H1 (cell line): Measurements from ENCODE around the gene NUB1. TPM values are rescaled to one million over a fixed set of nuclear protein-coding genes. Genes with fewer than 3 reads are reported as not detected.

Experiments used
- CTCF ChIA-PET: fragments of 300-600 bp; sonication (Branson Sonifier 250); formaldehyde crosslinking; loops from one replicate; lab custom pipeline; 2021; ENCODE audit not compliant: partially characterized antibody; lab: Charles Lee
- POLR2A ChIA-PET: fragments of 300-600 bp; sonication (Branson Sonifier 250); formaldehyde crosslinking; loops from one replicate; lab custom pipeline; 2021; ENCODE audit warnings: inconsistent platforms; ENCODE audit not compliant: partially characterized antibody; lab: Charles Lee
- DNase-seq, 2 experiments: peaks; one replicate each; pipeline versions ENCODE4 v3.0.0 to v3.0.0-alpha.2; 2010 to 2022; ENCODE audit warnings: low spot score in 2 of 2, low read depth in 1 of 2, mixed read lengths in 1 of 2
- FAIRE-seq: peaks from 2 replicates; lab custom pipeline; 2011; peaks lifted over from hg19 to GRCh38; lab: Jason Lieb, UNC
- H2AFZ ChIP-seq: 2 replicates; pipeline ENCODE4 v1.8.1; 2012; ENCODE audit warnings: low read length, inconsistent platforms
- H2AK5ac ChIP-seq: 2 replicates; pipeline ENCODE4 v1.6.1; 2013; ENCODE audit warnings: low read depth, low read length
- H2BK120ac ChIP-seq: replicated peaks from 2 replicates; pipeline ENCODE3; 2013; ENCODE audit warnings: low read depth, low read length, inconsistent platforms
- H2BK12ac ChIP-seq: 2 replicates; pipeline ENCODE4 v1.6.1; 2013; ENCODE audit warnings: low read depth, low read length
- H2BK15ac ChIP-seq: 2 replicates; pipeline ENCODE4 v1.6.1; 2013; ENCODE audit warnings: low read length
- H2BK20ac ChIP-seq: 2 replicates; pipeline ENCODE4 v1.6.1; 2013; ENCODE audit warnings: low read length
- H2BK5ac ChIP-seq: 2 replicates; pipeline ENCODE4 v1.6.1; 2013; ENCODE audit warnings: low read depth, low read length
- H3K14ac ChIP-seq: 2 replicates; pipeline ENCODE4 v1.6.1; 2013; ENCODE audit warnings: inconsistent platforms; ENCODE audit not compliant: insufficient read length
- H3K18ac ChIP-seq: 2 replicates; pipeline ENCODE4 v1.6.1; 2013; ENCODE audit warnings: low read length; ENCODE audit errors: extremely low read depth
- H3K23ac ChIP-seq: 2 replicates; pipeline ENCODE4 v1.6.1; 2013; ENCODE audit warnings: inconsistent platforms; ENCODE audit not compliant: insufficient read length
- H3K23me2 ChIP-seq: 2 replicates; pipeline ENCODE4 v1.6.1; 2013; ENCODE audit warnings: low read depth, low read length
- H3K27ac ChIP-seq: 2 replicates; pipeline ENCODE4 v1.6.1; 2011; ENCODE audit warnings: low read depth, low read length, inconsistent platforms
- H3K27me3 ChIP-seq, 4 experiments: replicated peaks in 1 of 4; 1 replicate in 1 of 4; 2 replicates in 3 of 4; pipeline versions ENCODE4 v1.6.1 to v1.8.1; 2011 to 2013; ENCODE audit warnings: low read length in 3 of 4, mild to moderate bottlenecking in 3 of 4, inconsistent platforms in 2 of 4, mixed read lengths in 2 of 4, moderate library complexity in 1 of 4; ENCODE audit not compliant: control insufficient read depth in 3 of 4, insufficient read depth in 3 of 4; ENCODE audit errors: extremely low read depth in 1 of 4
- H3K36me3 ChIP-seq, 4 experiments: 2 replicates each; pipeline versions ENCODE4 v1.6.1 to v1.8.1; 2011 to 2013; ENCODE audit warnings: mild to moderate bottlenecking in 4 of 4, low read length in 3 of 4, moderate library complexity in 2 of 4, control low read depth in 1 of 4, inconsistent platforms in 1 of 4; ENCODE audit not compliant: insufficient read depth in 4 of 4, control insufficient read depth in 2 of 4
- H3K4ac ChIP-seq: replicated peaks from 2 replicates; pipeline ENCODE3; 2013; ENCODE audit warnings: low read length, low read depth, mixed read lengths, inconsistent platforms; ENCODE audit not compliant: insufficient read length
- H3K4me1 ChIP-seq, 4 experiments: replicated peaks in 1 of 4; 1 replicate in 1 of 4; 2 replicates in 3 of 4; pipeline versions ENCODE4 v1.6.1 to v1.8.1; 2011 to 2013; ENCODE audit warnings: low read length in 3 of 4, inconsistent platforms in 2 of 4, mixed read lengths in 1 of 4; ENCODE audit not compliant: insufficient read depth in 4 of 4, control insufficient read depth in 3 of 4
- H3K4me2 ChIP-seq, 2 experiments: 2 replicates each; pipeline versions ENCODE4 v1.6.1 to v1.8.1; 2011 to 2013; ENCODE audit warnings: low read depth in 2 of 2, low read length in 2 of 2, control low read depth in 1 of 2, inconsistent platforms in 1 of 2, mild to moderate bottlenecking in 1 of 2; ENCODE audit not compliant: insufficient read depth in 1 of 2
- H3K4me3 ChIP-seq, 4 experiments: fragments of 200-600, 300-600 bp in 1 of 4; sonication (generic), shearing (Covaris generic), sonication (Bioruptor Twin) in 1 of 4; 2 replicates each; pipeline versions ENCODE4 v1.5.1 to v1.8.1; 2011 to 2016; ENCODE audit warnings: low read length in 4 of 4, low read depth in 3 of 4, control low read depth in 2 of 4, inconsistent platforms in 2 of 4, mild to moderate bottlenecking in 2 of 4, mixed read lengths in 1 of 4, moderate library complexity in 1 of 4; ENCODE audit not compliant: insufficient read depth in 2 of 4; ENCODE audit errors: extremely low read depth in 1 of 4
- H3K56ac ChIP-seq: replicated peaks from 2 replicates; pipeline ENCODE3; 2013; ENCODE audit warnings: low read depth, mild to moderate bottlenecking, mixed read lengths, low read length, inconsistent platforms; ENCODE audit not compliant: insufficient read length
- H3K79me1 ChIP-seq: 2 replicates; pipeline ENCODE4 v1.6.1; 2013; ENCODE audit warnings: low read depth, low read length, control low read depth
- H3K79me2 ChIP-seq, 2 experiments: 2 replicates each; pipeline versions ENCODE4 v1.6.1 to v1.8.1; 2012 to 2013; ENCODE audit warnings: low read length in 2 of 2, mild to moderate bottlenecking in 2 of 2, inconsistent platforms in 1 of 2; ENCODE audit not compliant: insufficient read depth in 2 of 2, control insufficient read depth in 1 of 2
- H3K9ac ChIP-seq, 4 experiments: replicated peaks in 1 of 4; 1 replicate in 1 of 4; 2 replicates in 3 of 4; pipeline versions ENCODE4 v1.6.1 to v1.8.1; 2011 to 2013; ENCODE audit warnings: low read depth in 3 of 4, low read length in 3 of 4, control low read depth in 2 of 4, mild to moderate bottlenecking in 2 of 4, moderate library complexity in 2 of 4, inconsistent platforms in 1 of 4; ENCODE audit errors: extremely low read depth in 1 of 4
- H3K9me3 ChIP-seq, 2 experiments: 2 replicates each; pipeline versions ENCODE4 v1.6.1 to v1.8.1; 2012 to 2013; ENCODE audit warnings: mild to moderate bottlenecking in 2 of 2, moderate library complexity in 2 of 2, control low read depth in 1 of 2, inconsistent platforms in 1 of 2, low read depth in 1 of 2, low read length in 1 of 2, mixed read lengths in 1 of 2; ENCODE audit not compliant: insufficient read depth in 2 of 2
- H4K20me1 ChIP-seq, 2 experiments: replicated peaks in 1 of 2; 2 replicates each; pipeline versions ENCODE3 to v1.8.1; 2011 to 2013; ENCODE audit warnings: inconsistent platforms in 2 of 2, low read length in 2 of 2, mild to moderate bottlenecking in 1 of 2; ENCODE audit not compliant: insufficient read depth in 2 of 2, control insufficient read depth in 1 of 2
- H4K5ac ChIP-seq: 2 replicates; pipeline ENCODE4 v1.6.1; 2013; ENCODE audit warnings: low read length, low read depth, mixed read lengths, inconsistent platforms; ENCODE audit not compliant: insufficient read length
- H4K8ac ChIP-seq: 2 replicates; pipeline ENCODE4 v1.8.0; 2013; ENCODE audit warnings: mild to moderate bottlenecking, moderate library complexity, low read length, inconsistent platforms; ENCODE audit not compliant: insufficient read depth; ENCODE audit errors: extremely low read depth
- H4K91ac ChIP-seq: replicated peaks from 2 replicates; pipeline ENCODE3; 2013; ENCODE audit warnings: low read length, mixed read lengths, inconsistent platforms; ENCODE audit not compliant: insufficient read length
- CHD2 ChIP-seq: IDR thresholded peaks from 2 replicates; pipeline ENCODE4 v1.6.1; 2012; ENCODE audit warnings: low read length, improper control_type of control experiment
- CTCF ChIP-seq, 3 experiments: IDR thresholded peaks; 1 replicate in 2 of 3; 2 replicates in 1 of 3; pipeline versions ENCODE4 v1.5.1 to v1.6.1; 2011; ENCODE audit warnings: low read length in 3 of 3, mild to moderate bottlenecking in 3 of 3, inconsistent platforms in 2 of 3, low read depth in 1 of 3, moderate library complexity in 1 of 3; ENCODE audit not compliant: insufficient read depth in 1 of 3; ENCODE audit errors: control extremely low read depth in 1 of 3
- KDM5A ChIP-seq: fragments of 200-600 bp; IDR thresholded peaks from 2 replicates; pipeline ENCODE4 v1.7.1; 2012; ENCODE audit warnings: mild to moderate bottlenecking, low read length, inconsistent platforms, mixed read lengths
- PHF8 ChIP-seq: fragments of 200-600 bp; sonication (generic); conservative IDR thresholded peaks from 2 replicates; pipeline ENCODE4 v1.7.1; 2012; ENCODE audit warnings: low read depth, mild to moderate bottlenecking, inconsistent platforms, low read length, moderate library complexity
- POLR2A ChIP-seq, 2 experiments: IDR thresholded peaks; 1 replicate in 1 of 2; 2 replicates in 1 of 2; pipeline ENCODE4 v1.6.1; 2011; ENCODE audit warnings: low read depth in 2 of 2, low read length in 2 of 2, mild to moderate bottlenecking in 2 of 2; ENCODE audit errors: control extremely low read depth in 1 of 2
- RBBP5 ChIP-seq: IDR thresholded peaks from 2 replicates; pipeline ENCODE4 v1.7.1; 2012; ENCODE audit warnings: low read depth, mild to moderate bottlenecking, inconsistent platforms, low read length, moderate library complexity, borderline replicate concordance
- SIN3A ChIP-seq, 2 experiments: IDR thresholded peaks in 1 of 2; conservative IDR thresholded peaks in 1 of 2; 2 replicates each; pipeline ENCODE4 v1.6.1; 2011 to 2012; ENCODE audit warnings: low read length in 2 of 2, improper control_type of control experiment in 1 of 2, low read depth in 1 of 2, mild to moderate bottlenecking in 1 of 2
- SP4 ChIP-seq: IDR thresholded peaks from 2 replicates; pipeline ENCODE4 v1.6.1; 2012; ENCODE audit warnings: low read length, inconsistent platforms
- WGBS, 2 experiments: shearing (Covaris generic) in 1 of 2; methylation state at CpG; one replicate each; pipeline versions ENCODE4 v1.1.6 to v1.1.7; 2013 to 2015; ENCODE audit warnings: low lambda C conversion rate in 2 of 2, mixed read lengths in 2 of 2, inconsistent platforms in 1 of 2, low coverage in 1 of 2, missing lambda C conversion rate in 1 of 2; ENCODE audit not compliant: insufficient replicate concordance in 2 of 2, insufficient coverage in 1 of 2, insufficient read length in 1 of 2; ENCODE audit errors: extremely low coverage in 1 of 2, missing lambda C conversion rate in 1 of 2; 5-methylcytosine and 5-hydroxymethylcytosine counted together
- polyA plus RNA-seq, 7 experiments: library from polyadenylated mRNA; depleted of rRNA in 3 of 7; stranded (reverse) in 5 of 7; unstranded in 2 of 7; fragments of >200 nt in 5 of 7; fragments of 200-250 nt in 2 of 7; gene quantifications; 1 replicate in 5 of 7; 2 replicates in 1 of 7; 4 replicates in 1 of 7; pipeline versions ENCODE4 v1.2.1 to v1.2.3, GENCODE V29; 2011 to 2013; ENCODE audit warnings: missing spikeins in 2 of 7, mixed read lengths in 2 of 7
- total RNA-seq: library from RNA; stranded (reverse); fragmentation: NEBNext Ultra II Directional; extraction: Animal tissue kit (Norgen Biotek cat#: 25700); gene quantifications from 2 replicates; pipeline ENCODE4 v1.2.1, GENCODE V29; 2021

Gene NUB1
- total and polyA plus RNA-seq, 2 of the 8 experiments (the other 6 are each of a cell fraction or from before 2014, with no cell fraction given): 22.1 to 43.5 TPM

- Histone ChIP-seq H2BK120ac (no peak overlapping the region), H4K20me1 (no peaks in the 10 kb centered on the region), H3K18ac (no peak overlapping the region), H3K27ac (no peak overlapping the region), H4K5ac (no peak overlapping the region), H3K9ac (no peak overlapping the region), H3K56ac (no peak overlapping the region), H3K9me3 (no peaks in the 10 kb centered on the region), H3K4me3 (no peak overlapping the region), H3K14ac (no peak overlapping the region), H3K4ac (no peak overlapping the region), H2BK20ac (no peak overlapping the region), H3K23me2 (no peaks in the 10 kb centered on the region), H2AK5ac (no peak overlapping the region), H3K79me2 (no peaks in the 10 kb centered on the region), H3K4me2 (no peak overlapping the region), H2AFZ (no peak overlapping the region), H4K91ac (no peak overlapping the region), H3K23ac (no peak overlapping the region), H4K8ac (no peak overlapping the region; the same call in 1 of the 2 replicates), H3K27me3 (no peaks in the 10 kb centered on the region), H3K79me1 (no peaks in the 10 kb centered on the region), H3K4me1 (peaks cover 5 to 20% (median 11%) of the 10 kb centered on the region in 4 experiments), H3K36me3 (no peaks in the 10 kb centered on the region), H2BK12ac (no peak overlapping the region), H2BK15ac (no peak overlapping the region), H2BK5ac (0 out of 2 replicates have a peak overlapping the region, but pooled peaks have one; percentile 39)
- FAIRE-seq (no peak), DNase-seq (peak in 1 of 2 experiments; percentile 43)
- 92% methylated on average over 23 of the region's 23 CpGs; no CpG with 5 or more reads in 1 of the 2 experiments for WGBS, 2 experiments
- ChIA-PET POLR2A (interaction anchor here (0.8 to 1.9 kb wide), 5 partner anchors 8 to 205 kb away, joined by 3 to 5 read pairs (median 3); no protein-coding TSS in a partner anchor), CTCF (interaction anchor here (1.0 to 2.2 kb wide), 3 partner anchors 15 to 55 kb away, joined by 3 to 5 read pairs (median 4); no protein-coding TSS in a partner anchor)
- TF ChIP-seq PHF8: no peak
- no peak for TF ChIP-seq RBBP5
- TF ChIP-seq SIN3A (conservative IDR thresholded peaks at IDR 0.05 in 1 of 2, IDR thresholded peaks at IDR 0.05 in 1 of 2; ENCODE audit: low read depth in 1 of 2, low read length in 2 of 2): no peak
- no peak for TF ChIP-seq SP4
- no peak for TF ChIP-seq CHD2
- TF ChIP-seq KDM5A: no peak
- no peak for TF ChIP-seq CTCF (IDR thresholded peaks at IDR 0.05; ENCODE audit: control extremely low read depth in 1 of 3, insufficient read depth in 1 of 3, low read depth in 1 of 3, low read length in 3 of 3)
- TF ChIP-seq POLR2A (IDR thresholded peaks at IDR 0.05; ENCODE audit: control extremely low read depth in 1 of 2, low read depth in 2 of 2, low read length in 2 of 2): no peak
Measured at GRCh38 chr7:151426904-151427704, 85.5 kb downstream of the NUB1 start.
